ENCODE results near the gene ASB15. TPM values are rescaled to one million over a fixed set of nuclear protein-coding genes. Genes with fewer than 3 reads are reported as not detected.

ASB15 gene
- total and polyA plus RNA-seq, 4 donors: 0.08 TPM; not detected in 3

DNA sequence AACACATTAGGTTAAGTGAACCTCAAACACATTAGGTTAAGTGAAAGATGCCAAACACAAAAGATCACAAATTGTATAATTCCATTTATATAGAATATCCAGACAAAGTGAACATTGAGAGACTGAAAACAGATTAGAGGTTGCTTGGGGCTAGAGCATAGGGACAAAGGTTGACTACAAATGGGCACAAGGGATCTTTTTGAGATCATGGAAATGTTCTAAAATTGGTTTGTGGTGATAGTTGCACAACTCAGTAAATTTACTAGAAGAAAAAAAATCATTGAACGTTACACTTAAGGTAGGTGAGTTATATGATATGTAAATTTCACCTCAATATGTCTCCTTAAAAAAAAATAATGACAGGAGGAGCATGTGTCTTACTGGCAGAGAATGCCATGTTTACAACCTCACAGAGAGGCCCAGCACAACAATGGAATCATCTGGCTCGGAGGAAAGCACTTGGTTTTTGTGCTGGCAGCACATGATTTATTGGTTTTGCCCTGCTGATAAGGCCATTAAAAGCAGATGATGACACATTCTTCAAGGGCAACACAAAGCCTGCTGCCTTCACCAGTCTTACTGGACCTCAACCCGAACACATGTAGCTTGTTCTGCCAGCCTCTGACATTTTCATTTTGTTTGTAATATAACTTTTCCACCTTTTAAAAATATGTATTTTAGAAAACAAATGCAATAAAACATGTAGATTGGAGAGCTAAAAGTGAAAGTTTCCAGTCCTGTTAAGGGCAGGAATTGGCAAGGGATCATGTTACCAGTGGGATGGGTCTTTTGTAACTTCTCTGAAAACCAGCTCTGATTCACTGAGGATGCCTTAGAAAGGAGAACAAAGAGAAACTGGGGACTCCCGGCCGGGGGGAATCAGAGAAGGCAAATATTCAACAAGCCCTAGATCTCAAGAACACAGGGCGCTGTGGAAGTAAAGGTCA lies 42.1 kb downstream of the ASB15 start:
- Histone ChIP-seq H3K27me3 (ENCODE audit: control insufficient read depth, insufficient read depth, low read length) (no peaks in the 10 kb centered on the region), H3K4me1 (ENCODE audit: control insufficient read depth, insufficient read depth, low read length) (no peaks in the 10 kb centered on the region), H3K4me3 (ENCODE audit: low read depth, low read length) (no peak overlapping the region), H3K9me3 (ENCODE audit: control insufficient read depth, insufficient read depth, low read length) (no peaks in the 10 kb centered on the region), H3K36me3 (ENCODE audit: control insufficient read depth, insufficient read depth, low read length) (no peaks in the 10 kb centered on the region), H3K27ac (ENCODE audit: low read depth, low read length) (no peak overlapping the region)
- peak in 2 of 6 donors; percentile 44 for DNase-seq (ENCODE audit: low read depth in 4 of 6, low spot score in 6 of 6)
- WGBS (ENCODE audit: insufficient coverage): 20% methylated on average over 1 of the region's 6 CpGs

DNA sequence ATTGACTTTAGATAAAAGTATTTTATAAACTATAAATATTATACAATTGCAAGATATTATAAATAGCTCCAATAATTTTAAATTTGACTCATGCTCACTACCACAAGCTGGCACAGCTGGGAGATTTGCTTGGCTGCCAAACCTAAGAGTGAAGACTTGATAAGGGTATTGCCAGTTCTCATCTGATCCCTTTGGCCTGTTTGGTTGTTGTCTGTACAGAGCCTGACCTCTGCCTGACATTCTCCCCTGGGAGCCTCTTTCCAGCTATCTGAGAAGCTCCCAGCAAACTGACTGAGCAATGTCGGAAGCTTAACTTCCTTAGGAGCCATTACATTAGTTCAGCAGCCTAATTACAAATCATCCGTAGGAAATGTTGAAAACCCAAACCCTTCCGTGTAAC lies 43.9 kb downstream of the ASB15 start:
- WGBS (ENCODE audit: insufficient coverage): 43% methylated on average over 1 of the region's 3 CpGs
- no peak overlapping the region for H3K27ac ChIP-seq (ENCODE audit: low read depth, low read length)

DNA sequence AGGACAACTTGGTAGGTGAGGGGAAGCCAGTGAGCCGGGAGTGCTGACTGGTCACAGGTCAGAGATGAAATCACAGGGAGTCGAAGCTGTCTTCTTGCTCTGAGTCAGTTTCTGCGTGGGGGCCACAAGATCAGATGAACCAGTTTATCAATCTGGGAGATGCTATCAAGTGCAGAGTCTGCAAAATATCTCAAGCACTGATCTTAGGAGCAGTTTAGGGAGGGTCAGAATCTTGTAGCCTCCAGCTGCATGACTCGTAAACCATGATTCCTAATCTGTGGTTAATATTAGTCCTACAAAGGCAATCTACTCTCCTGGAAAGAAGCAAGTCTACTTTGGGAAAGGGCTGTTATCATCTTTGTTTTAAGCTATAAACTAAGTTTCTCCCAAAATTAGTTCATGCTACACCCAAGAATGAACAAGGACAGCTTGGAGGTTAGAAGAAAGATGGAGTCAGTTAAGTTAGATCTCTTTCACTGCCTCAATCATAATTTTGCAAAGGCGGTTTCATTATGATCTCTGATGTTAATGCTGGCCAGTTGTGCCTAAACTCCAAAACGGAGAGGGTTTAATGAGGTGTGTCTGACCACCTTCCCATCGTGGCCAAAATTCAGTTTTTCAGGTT lies 45.6 kb downstream of the ASB15 start:
- no peak overlapping the region for H3K4me3 ChIP-seq (ENCODE audit: low read depth, low read length)
- H3K27me3 ChIP-seq (ENCODE audit: control insufficient read depth, insufficient read depth, low read length): no peaks in the 10 kb centered on the region
- no peak for DNase-seq (ENCODE audit: low read depth in 4 of 6, low spot score in 6 of 6)
- no peak overlapping the region for H3K27ac ChIP-seq (ENCODE audit: low read depth, low read length)
- H3K9me3 ChIP-seq (ENCODE audit: control insufficient read depth, insufficient read depth, low read length): no peaks in the 10 kb centered on the region
- H3K36me3 ChIP-seq (ENCODE audit: control insufficient read depth, insufficient read depth, low read length): no peaks in the 10 kb centered on the region
- WGBS (ENCODE audit: insufficient coverage): 87% methylated on average over 5 of the region's 7 CpGs
- H3K4me1 ChIP-seq (ENCODE audit: control insufficient read depth, insufficient read depth, low read length): no peaks in the 10 kb centered on the region

More for the DNA sequence above, 43.9 kb downstream of the ASB15 start:
- Histone ChIP-seq H3K36me3 (ENCODE audit: control insufficient read depth, insufficient read depth, low read length) (no peaks in the 10 kb centered on the region), H3K9me3 (ENCODE audit: control insufficient read depth, insufficient read depth, low read length) (no peaks in the 10 kb centered on the region), H3K4me1 (ENCODE audit: control insufficient read depth, insufficient read depth, low read length) (no peaks in the 10 kb centered on the region), H3K4me3 (ENCODE audit: low read depth, low read length) (no peak overlapping the region), H3K27me3 (ENCODE audit: control insufficient read depth, insufficient read depth, low read length) (no peaks in the 10 kb centered on the region)
- no peak for DNase-seq (ENCODE audit: low read depth in 4 of 6, low spot score in 6 of 6)

DNA sequence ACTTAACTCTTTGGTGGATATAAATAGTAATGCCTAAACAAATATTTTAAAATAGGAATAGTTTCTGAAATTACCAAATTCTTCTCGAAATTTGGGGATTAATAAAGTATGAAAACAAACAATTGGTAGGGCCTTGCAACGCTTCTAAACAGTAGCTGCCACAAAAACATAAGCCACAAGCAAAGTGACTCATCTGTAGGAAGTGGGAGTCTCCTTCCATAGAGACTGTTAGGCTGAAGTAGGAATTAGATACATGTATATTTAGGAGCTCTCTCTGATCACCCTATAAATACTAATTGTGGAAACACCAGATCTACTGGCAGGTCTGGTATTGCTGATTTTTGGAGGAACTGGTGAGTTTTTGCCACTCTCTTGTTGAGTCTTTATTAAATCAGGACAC lies 48.3 kb downstream of the ASB15 start:
- no peaks in the 10 kb centered on the region for H3K36me3 ChIP-seq (ENCODE audit: control insufficient read depth, insufficient read depth, low read length)
- H3K9me3 ChIP-seq (ENCODE audit: control insufficient read depth, insufficient read depth, low read length): no peaks in the 10 kb centered on the region
- H3K4me3 ChIP-seq (ENCODE audit: low read depth, low read length): no peak overlapping the region
- no peaks in the 10 kb centered on the region for H3K4me1 ChIP-seq (ENCODE audit: control insufficient read depth, insufficient read depth, low read length)
- no peak for DNase-seq (ENCODE audit: low read depth in 4 of 6, low spot score in 6 of 6)
- no peak overlapping the region for H3K27ac ChIP-seq (ENCODE audit: low read depth, low read length)
- H3K27me3 ChIP-seq (ENCODE audit: control insufficient read depth, insufficient read depth, low read length): no peaks in the 10 kb centered on the region
- no CpG with 5 or more reads among the region's 2 CpGs for WGBS (ENCODE audit: insufficient coverage)

DNA sequence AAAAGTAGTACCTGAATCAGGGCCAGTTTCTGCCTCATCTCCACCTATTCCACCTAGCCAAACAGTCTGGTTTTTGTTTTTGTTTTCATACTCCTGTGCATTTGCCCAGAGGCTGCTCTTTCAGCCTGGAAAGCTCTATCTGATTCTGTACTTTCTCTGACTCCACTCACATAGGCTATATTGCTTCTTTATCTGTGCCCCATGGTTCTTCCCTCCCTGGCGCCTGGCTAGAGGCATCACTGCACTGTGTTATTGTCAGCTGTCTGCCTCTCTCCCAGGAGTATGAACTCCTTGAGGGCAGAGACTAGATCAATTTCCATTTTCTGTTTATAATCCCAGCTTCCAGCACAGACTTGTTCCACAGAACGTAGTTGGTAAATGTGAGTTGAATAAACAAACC lies 49.0 kb downstream of the ASB15 start:
- H3K4me1 ChIP-seq (ENCODE audit: control insufficient read depth, insufficient read depth, low read length): no peaks in the 10 kb centered on the region
- no peak overlapping the region for H3K27ac ChIP-seq (ENCODE audit: low read depth, low read length)
- H3K4me3 ChIP-seq (ENCODE audit: low read depth, low read length): no peak overlapping the region
- DNase-seq (ENCODE audit: low read depth in 4 of 6, low spot score in 6 of 6): no peak
- WGBS (ENCODE audit: insufficient coverage): 63% methylated on average over 1 of the region's 2 CpGs
- no peaks in the 10 kb centered on the region for H3K27me3 ChIP-seq (ENCODE audit: control insufficient read depth, insufficient read depth, low read length)
- no peaks in the 10 kb centered on the region for H3K9me3 ChIP-seq (ENCODE audit: control insufficient read depth, insufficient read depth, low read length)
- no peaks in the 10 kb centered on the region for H3K36me3 ChIP-seq (ENCODE audit: control insufficient read depth, insufficient read depth, low read length)

DNA sequence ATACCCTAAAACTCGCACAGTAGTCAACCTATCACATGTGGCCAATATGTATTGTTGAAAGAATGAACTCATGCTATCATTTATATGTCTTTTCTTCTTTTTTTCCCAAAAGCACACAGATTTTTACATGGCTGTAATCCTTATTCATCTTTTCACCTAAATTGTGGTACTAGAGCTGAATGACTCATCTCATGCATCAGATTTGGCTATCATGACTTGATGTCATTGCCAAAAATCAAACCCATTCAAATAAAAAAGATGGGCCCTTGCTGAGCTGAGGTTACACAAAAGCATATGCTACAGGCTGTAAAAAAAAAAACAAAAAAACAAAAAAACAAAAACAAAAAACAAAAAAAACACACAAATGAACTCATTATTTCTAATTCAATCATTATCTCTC lies 50.8 kb downstream of the ASB15 start:
- Histone ChIP-seq H3K4me3 (ENCODE audit: low read depth, low read length) (no peak overlapping the region), H3K4me1 (ENCODE audit: control insufficient read depth, insufficient read depth, low read length) (no peaks in the 10 kb centered on the region), H3K36me3 (ENCODE audit: control insufficient read depth, insufficient read depth, low read length) (no peaks in the 10 kb centered on the region), H3K27me3 (ENCODE audit: control insufficient read depth, insufficient read depth, low read length) (no peaks in the 10 kb centered on the region), H3K9me3 (ENCODE audit: control insufficient read depth, insufficient read depth, low read length) (no peaks in the 10 kb centered on the region), H3K27ac (ENCODE audit: low read depth, low read length) (no peak overlapping the region)
- no CpG with 5 or more reads among the region's 1 CpG for WGBS (ENCODE audit: insufficient coverage)
- DNase-seq (ENCODE audit: low read depth in 4 of 6, low spot score in 6 of 6): no peak

DNA sequence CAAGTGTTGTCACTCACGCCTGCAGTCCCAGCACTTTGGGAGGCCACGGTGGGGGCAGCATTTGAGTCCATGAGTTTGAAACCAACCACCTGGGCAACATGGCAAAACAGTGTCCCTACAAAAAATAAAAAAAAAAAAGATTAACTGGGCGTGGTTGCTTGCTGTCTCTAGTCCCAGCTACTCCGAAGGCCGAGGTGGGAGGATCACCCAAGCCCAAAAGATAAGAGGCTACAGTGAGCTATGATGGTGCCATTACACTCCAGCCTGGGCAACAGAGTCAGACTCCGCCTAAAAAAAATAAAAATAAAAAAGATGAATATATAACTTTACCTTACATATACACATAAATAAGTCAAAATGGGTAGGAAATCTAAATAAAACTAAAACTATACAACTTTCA lies 51.5 kb downstream of the ASB15 start:
- no peaks in the 10 kb centered on the region for H3K36me3 ChIP-seq (ENCODE audit: control insufficient read depth, insufficient read depth, low read length)
- no CpG with 5 or more reads among the region's 6 CpGs for WGBS (ENCODE audit: insufficient coverage)

DNA sequence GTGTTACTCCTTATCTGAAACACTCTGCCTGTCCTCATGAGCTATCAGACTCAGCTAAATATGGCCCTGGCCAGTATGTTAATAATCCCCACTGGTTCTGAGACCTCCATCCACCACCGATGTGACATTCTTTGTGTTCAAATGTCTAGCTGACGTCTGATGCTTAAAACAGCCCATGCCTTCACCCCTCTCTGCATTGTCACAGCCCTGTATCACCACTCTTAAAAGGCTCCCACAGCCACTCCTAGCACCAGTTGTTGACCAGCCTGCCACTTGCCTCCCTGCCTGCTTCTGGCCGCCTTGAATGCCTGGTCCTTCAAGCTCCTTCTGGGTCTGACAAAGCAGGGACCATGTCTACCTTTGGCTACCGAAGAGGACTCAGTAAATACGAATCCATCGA lies 54.0 kb downstream of the ASB15 start, which contains the start of gene LMOD2:
Gene LMOD2, plus strand, starts transcription at position 253 of the 400 bp plus-strand sequence. Its CDS starts 98 bp downstream, at position 351.
- WGBS (ENCODE audit: insufficient coverage): 86% methylated on average over 6 of the region's 6 CpGs
- H3K36me3 ChIP-seq (ENCODE audit: control insufficient read depth, insufficient read depth, low read length): no peaks in the 10 kb centered on the region
- no peak within 1 kb of the TSS for H3K27ac ChIP-seq (ENCODE audit: low read depth, low read length)
- no peaks in the 10 kb centered on the region for H3K9me3 ChIP-seq (ENCODE audit: control insufficient read depth, insufficient read depth, low read length)
- no peak within 1 kb of the TSS for H3K4me3 ChIP-seq (ENCODE audit: low read depth, low read length)
- no peak for DNase-seq (ENCODE audit: low read depth in 4 of 6, low spot score in 6 of 6)
- no peaks in the 10 kb centered on the region for H3K4me1 ChIP-seq (ENCODE audit: control insufficient read depth, insufficient read depth, low read length)
- H3K27me3 ChIP-seq (ENCODE audit: control insufficient read depth, insufficient read depth, low read length): no peaks in the 10 kb centered on the region

More for the DNA sequence above, 51.5 kb downstream of the ASB15 start:
- no peak for DNase-seq (ENCODE audit: low read depth in 4 of 6, low spot score in 6 of 6)
- H3K4me3 ChIP-seq (ENCODE audit: low read depth, low read length): no peak overlapping the region
- H3K9me3 ChIP-seq (ENCODE audit: control insufficient read depth, insufficient read depth, low read length): no peaks in the 10 kb centered on the region
- no peaks in the 10 kb centered on the region for H3K27me3 ChIP-seq (ENCODE audit: control insufficient read depth, insufficient read depth, low read length)
- no peak overlapping the region for H3K27ac ChIP-seq (ENCODE audit: low read depth, low read length)
- H3K4me1 ChIP-seq (ENCODE audit: control insufficient read depth, insufficient read depth, low read length): no peaks in the 10 kb centered on the region

DNA sequence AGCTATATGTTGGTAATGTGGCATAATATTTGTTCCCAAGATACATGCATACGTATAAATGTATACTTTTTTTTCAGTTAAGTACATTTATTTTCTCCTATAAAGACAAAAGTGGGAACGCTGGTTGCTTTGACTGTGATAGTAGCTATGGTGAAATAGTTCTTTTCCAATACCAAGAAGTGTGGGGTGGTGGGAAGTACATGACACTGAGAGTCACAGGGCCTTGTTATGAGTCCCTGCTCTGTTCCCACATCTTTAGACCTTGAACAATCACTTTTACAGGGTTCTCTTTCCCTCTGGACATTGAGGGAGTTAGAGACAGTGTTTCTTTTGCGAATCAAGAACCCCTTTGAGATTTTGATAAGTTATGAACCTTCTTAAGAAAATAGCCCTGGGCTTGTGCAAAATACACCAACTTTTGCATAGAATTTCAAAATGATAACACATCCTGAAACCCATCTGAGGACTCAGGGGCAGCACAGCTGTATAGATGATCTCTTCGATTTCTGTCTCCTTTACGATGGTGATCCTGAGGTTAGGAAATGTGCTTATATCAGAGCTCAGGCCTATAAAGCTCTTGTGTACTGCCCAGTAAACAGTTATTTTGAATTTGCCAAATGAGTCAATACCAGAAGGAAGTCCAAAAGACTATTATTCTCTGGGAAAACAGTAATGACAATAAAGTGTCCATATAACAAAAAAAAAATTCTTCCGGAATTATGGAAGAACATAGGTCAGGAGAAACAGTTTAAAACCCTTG lies 55.1 kb downstream of the ASB15 start:
- no peaks in the 10 kb centered on the region for H3K27me3 ChIP-seq (ENCODE audit: control insufficient read depth, insufficient read depth, low read length)
- 90% methylated on average over 2 of the region's 6 CpGs for WGBS (ENCODE audit: insufficient coverage)
- no peak overlapping the region for H3K27ac ChIP-seq (ENCODE audit: low read depth, low read length)
- H3K36me3 ChIP-seq (ENCODE audit: control insufficient read depth, insufficient read depth, low read length): no peaks in the 10 kb centered on the region
- no peaks in the 10 kb centered on the region for H3K4me1 ChIP-seq (ENCODE audit: control insufficient read depth, insufficient read depth, low read length)
- DNase-seq (ENCODE audit: low read depth in 4 of 6, low spot score in 6 of 6): no peak
- no peak overlapping the region for H3K4me3 ChIP-seq (ENCODE audit: low read depth, low read length)
- no peaks in the 10 kb centered on the region for H3K9me3 ChIP-seq (ENCODE audit: control insufficient read depth, insufficient read depth, low read length)

Measured in spinal cord (tissue), 10 donors.